A549 (cell line): ENCODE data around the gene CYSRT1.

ENCODE experiments used
- EP300 ChIP-seq, 2 experiments: fragments of >200 bp; sonication (Bioruptor Twin); formaldehyde crosslinking; IDR thresholded peaks; 2 replicates in 1 of 2; 3 replicates in 1 of 2; pipeline ENCODE4 v1.6.1; 2016 to 2017
- JUN ChIP-seq, 2 experiments: fragments of >200 bp; sonication (Bioruptor Twin); formaldehyde crosslinking; IDR thresholded peaks; 2 replicates in 1 of 2; 3 replicates in 1 of 2; pipeline ENCODE4 v1.6.1; 2016 to 2017
- KDM1A ChIP-seq: fragments of 200-600 bp; sonication (generic); IDR thresholded peaks from 2 replicates; pipeline ENCODE4 v1.6.1; 2016; ENCODE audit warnings: low read depth, mild to moderate bottlenecking
- MAZ ChIP-seq: fragments of 150-350 bp; IDR thresholded peaks from 2 replicates; pipeline ENCODE4 v1.6.1; 2014; ENCODE audit warnings: antibody characterized with exemption, low read depth, low read length, borderline replicate concordance
- MYC ChIP-seq: IDR thresholded peaks from 2 replicates; pipeline ENCODE4 v1.6.1; 2012; ENCODE audit warnings: mild to moderate bottlenecking, inconsistent platforms, low read length, improper control_type of control experiment, borderline replicate concordance
- POLR2A ChIP-seq: IDR thresholded peaks from 2 replicates; pipeline ENCODE4 v1.6.1; 2012; ENCODE audit warnings: mild to moderate bottlenecking, low read length
- TF ChIP-seq, protein P1 (sequence below): fragments of >200 bp; sonication (Bioruptor Twin); formaldehyde crosslinking; IDR thresholded peaks from 3 replicates; pipeline ENCODE4 v1.5.1; 2016
- TF ChIP-seq, protein P2 (sequence below): fragments of >200 bp; sonication (Bioruptor Twin); formaldehyde crosslinking; IDR thresholded peaks from 3 replicates; pipeline ENCODE4 v1.6.1; 2016
- TF ChIP-seq, protein P3 (sequence below): fragments of 450-650 bp; IDR thresholded peaks from 2 replicates; pipeline ENCODE4 v1.6.1; 2014; ENCODE audit warnings: antibody characterized with exemption
- TF ChIP-seq, protein P4 (sequence below): IDR thresholded peaks from 2 replicates; pipeline ENCODE4 v1.6.1; 2012
- TF ChIP-seq, protein P5 (sequence below): fragments of >200 bp; sonication (Bioruptor Twin); formaldehyde crosslinking; IDR thresholded peaks from 2 replicates; pipeline ENCODE4 v1.6.1; 2016

DNA sequence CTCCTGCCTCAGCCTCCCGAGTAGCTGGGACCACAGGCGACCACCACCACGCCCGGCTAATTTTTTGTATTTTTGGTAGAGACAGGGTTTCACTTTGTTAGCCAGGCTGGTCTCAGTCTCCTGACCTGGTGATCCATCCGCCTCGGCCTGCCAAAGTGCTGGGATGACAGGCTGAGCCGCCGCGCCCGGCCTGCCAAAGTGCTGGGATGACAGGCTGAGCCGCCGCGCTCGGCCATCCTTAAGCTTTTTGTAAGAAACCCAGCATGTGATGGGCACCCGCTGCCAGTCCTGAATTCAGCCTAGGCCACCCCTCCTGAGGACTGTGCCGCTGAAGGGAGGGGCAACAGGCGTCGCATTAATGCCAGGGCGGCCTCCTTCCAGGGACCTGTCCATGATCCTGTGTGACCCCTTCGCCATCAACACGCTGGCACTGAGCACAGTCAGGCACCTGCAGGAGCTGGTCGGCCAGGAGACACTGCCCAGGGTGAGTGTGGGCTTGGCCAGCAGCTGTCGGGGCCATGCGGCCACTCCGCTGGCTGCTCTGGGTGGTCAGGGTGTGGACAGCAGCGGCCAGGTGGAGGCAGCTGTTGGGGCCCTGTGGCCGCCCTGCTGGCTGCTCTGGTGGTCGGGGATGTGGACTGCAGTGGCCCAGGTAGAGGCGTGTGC is 40.7 kb downstream of the CYSRT1 start:
- TF ChIP-seq, protein P1, sequence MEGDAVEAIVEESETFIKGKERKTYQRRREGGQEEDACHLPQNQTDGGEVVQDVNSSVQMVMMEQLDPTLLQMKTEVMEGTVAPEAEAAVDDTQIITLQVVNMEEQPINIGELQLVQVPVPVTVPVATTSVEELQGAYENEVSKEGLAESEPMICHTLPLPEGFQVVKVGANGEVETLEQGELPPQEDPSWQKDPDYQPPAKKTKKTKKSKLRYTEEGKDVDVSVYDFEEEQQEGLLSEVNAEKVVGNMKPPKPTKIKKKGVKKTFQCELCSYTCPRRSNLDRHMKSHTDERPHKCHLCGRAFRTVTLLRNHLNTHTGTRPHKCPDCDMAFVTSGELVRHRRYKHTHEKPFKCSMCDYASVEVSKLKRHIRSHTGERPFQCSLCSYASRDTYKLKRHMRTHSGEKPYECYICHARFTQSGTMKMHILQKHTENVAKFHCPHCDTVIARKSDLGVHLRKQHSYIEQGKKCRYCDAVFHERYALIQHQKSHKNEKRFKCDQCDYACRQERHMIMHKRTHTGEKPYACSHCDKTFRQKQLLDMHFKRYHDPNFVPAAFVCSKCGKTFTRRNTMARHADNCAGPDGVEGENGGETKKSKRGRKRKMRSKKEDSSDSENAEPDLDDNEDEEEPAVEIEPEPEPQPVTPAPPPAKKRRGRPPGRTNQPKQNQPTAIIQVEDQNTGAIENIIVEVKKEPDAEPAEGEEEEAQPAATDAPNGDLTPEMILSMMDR, result no peak
- TF ChIP-seq, protein P2, sequence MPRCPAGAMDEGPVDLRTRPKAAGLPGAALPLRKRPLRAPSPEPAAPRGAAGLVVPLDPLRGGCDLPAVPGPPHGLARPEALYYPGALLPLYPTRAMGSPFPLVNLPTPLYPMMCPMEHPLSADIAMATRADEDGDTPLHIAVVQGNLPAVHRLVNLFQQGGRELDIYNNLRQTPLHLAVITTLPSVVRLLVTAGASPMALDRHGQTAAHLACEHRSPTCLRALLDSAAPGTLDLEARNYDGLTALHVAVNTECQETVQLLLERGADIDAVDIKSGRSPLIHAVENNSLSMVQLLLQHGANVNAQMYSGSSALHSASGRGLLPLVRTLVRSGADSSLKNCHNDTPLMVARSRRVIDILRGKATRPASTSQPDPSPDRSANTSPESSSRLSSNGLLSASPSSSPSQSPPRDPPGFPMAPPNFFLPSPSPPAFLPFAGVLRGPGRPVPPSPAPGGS, result no peak
- TF ChIP-seq POLR2A (no peak), EP300 (IDR thresholded peaks at IDR 0.05) (no peak), KDM1A (no peak), MYC (no peak), JUN (IDR thresholded peaks at IDR 0.05) (no peak), MAZ (no peak)
- TF ChIP-seq, protein P3, sequence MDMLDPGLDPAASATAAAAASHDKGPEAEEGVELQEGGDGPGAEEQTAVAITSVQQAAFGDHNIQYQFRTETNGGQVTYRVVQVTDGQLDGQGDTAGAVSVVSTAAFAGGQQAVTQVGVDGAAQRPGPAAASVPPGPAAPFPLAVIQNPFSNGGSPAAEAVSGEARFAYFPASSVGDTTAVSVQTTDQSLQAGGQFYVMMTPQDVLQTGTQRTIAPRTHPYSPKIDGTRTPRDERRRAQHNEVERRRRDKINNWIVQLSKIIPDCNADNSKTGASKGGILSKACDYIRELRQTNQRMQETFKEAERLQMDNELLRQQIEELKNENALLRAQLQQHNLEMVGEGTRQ, result no peak
- TF ChIP-seq, protein P4, sequence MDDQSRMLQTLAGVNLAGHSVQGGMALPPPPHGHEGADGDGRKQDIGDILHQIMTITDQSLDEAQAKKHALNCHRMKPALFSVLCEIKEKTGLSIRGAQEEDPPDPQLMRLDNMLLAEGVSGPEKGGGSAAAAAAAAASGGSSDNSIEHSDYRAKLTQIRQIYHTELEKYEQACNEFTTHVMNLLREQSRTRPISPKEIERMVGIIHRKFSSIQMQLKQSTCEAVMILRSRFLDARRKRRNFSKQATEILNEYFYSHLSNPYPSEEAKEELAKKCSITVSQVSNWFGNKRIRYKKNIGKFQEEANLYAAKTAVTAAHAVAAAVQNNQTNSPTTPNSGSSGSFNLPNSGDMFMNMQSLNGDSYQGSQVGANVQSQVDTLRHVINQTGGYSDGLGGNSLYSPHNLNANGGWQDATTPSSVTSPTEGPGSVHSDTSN, result no peak
- TF ChIP-seq, protein P5, sequence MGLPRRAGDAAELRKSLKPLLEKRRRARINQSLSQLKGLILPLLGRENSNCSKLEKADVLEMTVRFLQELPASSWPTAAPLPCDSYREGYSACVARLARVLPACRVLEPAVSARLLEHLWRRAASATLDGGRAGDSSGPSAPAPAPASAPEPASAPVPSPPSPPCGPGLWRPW, result no peak
